Transverse colon (tissue), 4 donors: ENCODE results near the gene SYNE3.

Experiments used
- EP300 ChIP-seq: sonication (generic); formaldehyde crosslinking; IDR thresholded peaks from one replicate; pipeline ENCODE4 v1.6.1; 2017; ENCODE audit warnings: antibody characterized with exemption, low read depth
- POLR2AphosphoS5 ChIP-seq, 3 donors: sonication (generic); formaldehyde crosslinking; IDR thresholded peaks; one replicate each; pipeline ENCODE4 v1.6.1; 2016; ENCODE audit warnings: antibody characterized with exemption in 3 of 3
- TF ChIP-seq, protein P1 (sequence below), 5 experiments: fragments of 200-600 bp in 3 of 5; fragments of 450-650 bp in 2 of 5; sonication (generic) in 3 of 5; IDR thresholded peaks; 1 replicate in 2 of 5; 2 replicates in 3 of 5; pipeline ENCODE4 v1.5.1; 2016 to 2017; ENCODE audit warnings: antibody characterized with exemption in 5 of 5, inconsistent platforms in 3 of 5, mild to moderate bottlenecking in 2 of 5, moderate library complexity in 1 of 5

DNA sequence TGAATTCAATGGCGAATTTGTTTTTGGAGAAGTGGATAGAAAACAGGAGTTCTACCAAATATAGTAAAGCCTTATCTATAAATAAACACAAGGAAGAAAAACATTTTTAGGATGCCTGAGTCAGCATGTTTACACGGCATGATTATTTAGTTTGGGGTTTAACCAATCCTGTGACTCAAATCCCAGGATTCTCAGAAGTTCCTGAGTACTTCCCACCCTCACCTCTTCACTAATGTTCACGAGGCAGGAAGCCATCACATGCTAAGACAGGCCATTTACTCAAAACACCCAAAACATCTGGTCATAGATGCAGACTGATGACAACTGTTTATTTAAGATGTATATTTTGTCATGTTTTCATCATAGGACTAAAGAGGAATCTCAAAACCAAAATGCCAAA is 15.0 kb upstream of the SYNE3 start:
- TF ChIP-seq, protein P1, sequence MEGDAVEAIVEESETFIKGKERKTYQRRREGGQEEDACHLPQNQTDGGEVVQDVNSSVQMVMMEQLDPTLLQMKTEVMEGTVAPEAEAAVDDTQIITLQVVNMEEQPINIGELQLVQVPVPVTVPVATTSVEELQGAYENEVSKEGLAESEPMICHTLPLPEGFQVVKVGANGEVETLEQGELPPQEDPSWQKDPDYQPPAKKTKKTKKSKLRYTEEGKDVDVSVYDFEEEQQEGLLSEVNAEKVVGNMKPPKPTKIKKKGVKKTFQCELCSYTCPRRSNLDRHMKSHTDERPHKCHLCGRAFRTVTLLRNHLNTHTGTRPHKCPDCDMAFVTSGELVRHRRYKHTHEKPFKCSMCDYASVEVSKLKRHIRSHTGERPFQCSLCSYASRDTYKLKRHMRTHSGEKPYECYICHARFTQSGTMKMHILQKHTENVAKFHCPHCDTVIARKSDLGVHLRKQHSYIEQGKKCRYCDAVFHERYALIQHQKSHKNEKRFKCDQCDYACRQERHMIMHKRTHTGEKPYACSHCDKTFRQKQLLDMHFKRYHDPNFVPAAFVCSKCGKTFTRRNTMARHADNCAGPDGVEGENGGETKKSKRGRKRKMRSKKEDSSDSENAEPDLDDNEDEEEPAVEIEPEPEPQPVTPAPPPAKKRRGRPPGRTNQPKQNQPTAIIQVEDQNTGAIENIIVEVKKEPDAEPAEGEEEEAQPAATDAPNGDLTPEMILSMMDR (IDR thresholded peaks at IDR 0.05), result no peak
- TF ChIP-seq POLR2AphosphoS5 (IDR thresholded peaks at IDR 0.05), result peak in 1 of 3 donors; percentile 26
- TF ChIP-seq EP300, result no peak
